22Rv1 (cell line): ENCODE measurements around the gene RASD1.

Experiments used
- ZFX ChIP-seq: fragments of 450-650 bp; IDR thresholded peaks from 2 replicates; pipeline ENCODE4 v1.6.1; 2017; ENCODE audit warnings: antibody characterized with exemption, borderline replicate concordance
- TF ChIP-seq, protein P1 (sequence below): fragments of 450-650 bp; IDR thresholded peaks from 2 replicates; pipeline ENCODE4 v1.5.1; 2017; ENCODE audit warnings: mild to moderate bottlenecking

DNA sequence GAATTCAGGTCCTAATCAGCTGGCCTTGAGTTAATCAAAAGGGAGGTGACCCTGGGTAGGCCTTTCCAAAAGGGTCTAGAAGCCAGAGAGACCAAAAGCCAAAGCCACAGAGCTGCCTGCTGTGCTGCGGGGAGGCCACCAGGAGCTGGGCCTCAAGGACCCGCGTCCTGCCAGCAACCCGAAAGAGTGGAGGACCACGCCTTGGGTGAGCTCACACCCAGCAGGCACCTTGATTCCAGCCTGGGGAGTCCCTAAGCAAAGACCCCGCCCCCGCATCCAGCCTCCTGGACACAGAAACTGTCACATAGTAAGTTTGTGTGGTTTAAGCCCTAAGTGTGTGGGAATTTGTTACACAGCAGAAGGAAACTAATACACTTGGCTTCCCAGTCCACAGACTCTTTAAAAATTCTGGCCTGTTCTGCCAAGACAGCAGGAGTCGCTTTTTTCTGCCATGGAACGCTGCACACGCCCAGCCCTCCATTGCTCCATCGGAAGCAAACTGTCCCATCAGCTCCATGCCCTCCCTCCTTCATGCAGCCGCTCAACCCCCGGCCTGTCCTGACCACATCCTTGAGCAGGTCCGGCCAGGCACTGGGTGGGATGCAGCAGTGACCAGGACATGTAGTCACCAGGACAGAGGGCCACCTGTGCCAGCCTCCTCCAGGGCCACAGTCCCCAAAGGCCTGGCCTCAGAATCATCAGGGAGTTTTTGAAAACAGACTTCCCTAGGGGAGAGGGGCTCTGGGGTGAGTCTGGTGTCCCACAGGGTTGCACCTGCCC lies 20.9 kb upstream of the RASD1 start:
- TF ChIP-seq, protein P1, sequence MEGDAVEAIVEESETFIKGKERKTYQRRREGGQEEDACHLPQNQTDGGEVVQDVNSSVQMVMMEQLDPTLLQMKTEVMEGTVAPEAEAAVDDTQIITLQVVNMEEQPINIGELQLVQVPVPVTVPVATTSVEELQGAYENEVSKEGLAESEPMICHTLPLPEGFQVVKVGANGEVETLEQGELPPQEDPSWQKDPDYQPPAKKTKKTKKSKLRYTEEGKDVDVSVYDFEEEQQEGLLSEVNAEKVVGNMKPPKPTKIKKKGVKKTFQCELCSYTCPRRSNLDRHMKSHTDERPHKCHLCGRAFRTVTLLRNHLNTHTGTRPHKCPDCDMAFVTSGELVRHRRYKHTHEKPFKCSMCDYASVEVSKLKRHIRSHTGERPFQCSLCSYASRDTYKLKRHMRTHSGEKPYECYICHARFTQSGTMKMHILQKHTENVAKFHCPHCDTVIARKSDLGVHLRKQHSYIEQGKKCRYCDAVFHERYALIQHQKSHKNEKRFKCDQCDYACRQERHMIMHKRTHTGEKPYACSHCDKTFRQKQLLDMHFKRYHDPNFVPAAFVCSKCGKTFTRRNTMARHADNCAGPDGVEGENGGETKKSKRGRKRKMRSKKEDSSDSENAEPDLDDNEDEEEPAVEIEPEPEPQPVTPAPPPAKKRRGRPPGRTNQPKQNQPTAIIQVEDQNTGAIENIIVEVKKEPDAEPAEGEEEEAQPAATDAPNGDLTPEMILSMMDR: no peak
- TF ChIP-seq ZFX: no peak
